NCI-H345 treated with DMSO at 0.1 percent for 48 hours (cell line): ENCODE measurements around the gene MAGI1.
"Not testable (repeated sequence)": the region's sequence is repeated elsewhere in the genome, so short reads cannot be mapped to it uniquely, and the experiment has no call there.

ENCODE experiments used
- DNase-seq: peaks from one replicate; lab custom pipeline; 2025; ENCODE audit not compliant: unreplicated experiment; lab: John Stamatoyannopoulos, UW

The MAGI1 gene

DNA sequence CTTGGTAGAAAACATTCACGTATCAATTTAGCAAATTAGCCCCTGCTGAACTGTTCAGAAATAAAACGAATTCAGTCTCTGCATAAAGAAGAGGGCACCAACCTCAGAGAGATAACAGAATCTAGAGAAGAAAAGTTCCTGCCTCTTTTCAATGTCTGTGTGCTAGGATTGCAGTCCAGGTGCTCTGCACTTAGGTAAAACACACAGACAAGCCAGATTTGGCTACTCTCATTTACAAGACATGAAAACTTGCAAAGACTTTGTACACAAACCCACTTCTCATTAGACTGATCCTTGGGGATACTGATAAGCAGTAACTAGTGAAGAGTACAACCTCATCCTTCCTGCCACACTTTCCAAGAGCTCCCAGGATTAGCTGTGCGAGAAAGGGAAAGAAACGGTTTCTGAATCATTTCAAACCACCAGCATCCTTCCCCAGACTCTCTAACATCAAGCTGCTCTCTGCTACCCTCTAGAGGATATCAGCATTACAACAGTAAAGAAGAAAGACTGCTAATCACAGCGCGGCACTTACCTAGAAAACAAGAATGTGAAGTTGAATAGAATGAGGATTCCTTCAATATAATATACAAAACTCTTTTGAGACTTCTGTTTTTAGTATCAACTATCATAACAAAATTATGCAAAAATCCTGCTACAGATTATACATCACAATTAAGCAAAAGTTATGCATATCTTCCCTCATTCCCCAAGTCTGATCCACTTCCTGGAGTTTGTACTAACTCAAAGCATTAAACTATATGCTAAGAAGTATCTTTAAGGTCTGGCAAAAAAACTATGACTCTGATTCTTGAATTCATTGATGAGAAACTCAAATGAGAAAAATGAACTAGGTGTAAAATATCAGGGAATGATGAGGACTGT lies 306.4 kb downstream of the MAGI1 start:
- DNase-seq, result peak; percentile 31

GRCh38 chr3:65730449-65730848 lies 308.3 kb downstream of the MAGI1 start:
- no peak for DNase-seq

DNA sequence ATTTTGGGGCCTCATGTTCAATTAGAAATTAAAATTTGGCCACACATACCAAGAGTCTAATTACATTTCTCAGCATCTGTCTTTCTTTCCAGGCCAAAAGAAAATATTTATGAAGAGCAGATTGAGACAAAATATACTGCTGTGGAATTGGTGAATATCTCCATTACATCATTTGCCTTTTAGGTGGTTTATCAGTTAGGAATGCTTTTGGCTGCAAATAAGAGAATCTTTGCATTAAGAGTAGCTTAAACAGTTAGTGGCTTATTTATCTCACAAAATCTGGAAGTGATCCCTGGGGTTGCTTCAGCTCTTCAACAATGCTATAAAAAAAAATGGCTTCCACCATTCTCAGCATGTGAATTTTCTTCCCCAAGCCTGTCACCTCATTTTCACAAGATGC lies 308.7 kb downstream of the MAGI1 start:
- DNase-seq, result no peak

GRCh38 chr3:65729555-65729954 lies 309.2 kb downstream of the MAGI1 start:
- DNase-seq, result no peak

DNA sequence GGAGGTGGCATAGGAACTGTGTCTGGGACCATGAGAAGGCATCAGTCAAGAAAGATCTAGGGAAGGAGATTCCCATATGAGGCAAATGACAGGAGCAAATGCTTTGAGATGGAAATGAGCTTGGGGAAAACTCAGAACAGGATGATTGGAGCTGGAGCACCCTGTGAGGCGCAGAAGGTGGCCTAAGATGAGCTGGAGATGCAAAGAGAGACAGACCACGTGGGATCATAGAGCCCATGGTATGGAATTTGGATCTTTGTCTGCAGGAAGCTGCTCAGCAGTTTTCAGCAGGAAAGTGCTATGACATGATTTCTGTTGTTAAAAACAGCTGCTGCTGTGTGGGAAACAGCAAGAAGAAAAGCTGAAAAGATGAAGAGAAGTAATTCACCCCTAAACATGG lies 310.6 kb downstream of the MAGI1 start:
- DNase-seq, result no peak

GRCh38 chr3:65723985-65724384 lies 314.7 kb downstream of the MAGI1 start:
- DNase-seq, result no peak

DNA sequence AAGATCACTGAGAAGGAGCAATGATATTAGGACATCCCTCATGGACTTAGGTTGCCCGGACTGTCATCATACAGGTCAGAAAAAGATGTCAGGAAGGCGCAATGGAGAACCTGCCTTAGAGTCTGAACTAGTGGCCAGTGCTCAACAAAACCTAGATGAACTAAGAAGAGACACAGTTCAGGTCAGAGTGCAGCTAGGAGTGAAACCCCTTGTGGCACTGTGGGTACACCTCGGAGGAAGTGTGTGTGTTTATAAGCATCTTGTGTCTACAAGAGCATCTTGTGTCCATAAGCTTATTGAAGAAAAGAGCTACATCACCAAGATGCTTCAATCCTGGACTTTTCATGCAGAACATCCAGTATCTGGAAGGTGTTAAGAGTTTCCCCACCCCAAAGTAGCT lies 315.7 kb downstream of the MAGI1 start:
- no peak for DNase-seq

DNA sequence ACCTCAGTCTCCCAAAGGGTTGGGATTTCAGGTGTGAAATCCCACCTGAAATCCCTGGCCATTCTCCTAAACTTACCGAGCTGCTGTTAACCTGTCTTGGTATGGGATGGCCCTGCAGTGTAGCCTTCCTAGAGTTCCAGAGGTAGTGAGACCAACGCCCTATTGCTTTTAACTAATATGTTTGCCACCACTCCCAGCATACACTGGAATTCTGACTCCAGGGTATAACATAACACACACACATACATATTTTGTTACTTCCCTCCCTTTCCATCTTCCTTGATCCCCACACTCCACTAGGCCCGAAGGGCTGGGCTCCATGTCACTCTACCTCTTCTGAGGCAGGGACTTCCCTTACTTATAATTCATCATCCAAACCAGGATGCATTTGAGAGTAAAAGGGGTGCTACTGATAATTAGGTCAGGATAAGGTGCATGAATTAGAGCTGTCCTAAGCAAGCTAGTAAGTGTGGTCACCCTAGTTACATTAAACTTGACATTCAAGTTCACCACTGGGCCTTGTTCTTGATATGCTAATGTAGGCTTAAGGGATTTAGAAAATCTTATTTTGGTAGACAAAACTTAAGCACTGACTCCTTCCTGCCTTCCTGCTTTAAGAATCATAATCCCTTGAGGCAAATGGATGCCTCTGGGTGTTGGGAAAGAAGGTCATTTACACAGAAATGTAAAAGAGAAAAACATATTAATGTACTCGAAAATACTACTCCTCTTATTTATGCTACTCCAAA lies 317.6 kb downstream of the MAGI1 start:
- DNase-seq, result no peak

- not testable (repeated sequence) for DNase-seq
Measured at GRCh38 chr3:65719639-65720038, 319.1 kb downstream of the MAGI1 start.

- DNase-seq, result no peak
Measured at GRCh38 chr3:65717676-65718346, 320.9 kb downstream of the MAGI1 start.

- DNase-seq, result no peak
Measured at GRCh38 chr3:65716071-65716751, 322.5 kb downstream of the MAGI1 start.

- DNase-seq, result no peak
Measured at GRCh38 chr3:65714134-65714533, 324.6 kb downstream of the MAGI1 start.

DNA sequence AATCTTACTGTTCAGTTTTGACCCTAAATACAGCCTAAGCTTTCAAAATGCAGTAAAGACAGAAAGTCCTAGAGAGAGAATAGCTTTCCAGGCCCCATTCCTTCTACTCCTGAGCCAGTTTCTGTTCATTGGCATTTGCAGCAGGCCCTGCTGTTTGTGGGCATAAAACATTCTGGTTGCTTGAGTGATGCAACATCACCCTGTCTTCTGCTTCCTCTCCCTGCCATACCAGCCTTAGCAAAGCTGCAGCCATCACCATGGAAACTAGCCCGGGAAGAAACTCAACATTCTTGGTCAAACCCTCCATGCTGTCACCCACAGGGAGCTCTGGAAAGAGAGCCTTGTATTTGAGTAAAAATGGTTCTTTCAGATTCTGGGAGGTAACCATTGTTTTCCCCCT lies 325.7 kb downstream of the MAGI1 start:
- no peak for DNase-seq

DNA sequence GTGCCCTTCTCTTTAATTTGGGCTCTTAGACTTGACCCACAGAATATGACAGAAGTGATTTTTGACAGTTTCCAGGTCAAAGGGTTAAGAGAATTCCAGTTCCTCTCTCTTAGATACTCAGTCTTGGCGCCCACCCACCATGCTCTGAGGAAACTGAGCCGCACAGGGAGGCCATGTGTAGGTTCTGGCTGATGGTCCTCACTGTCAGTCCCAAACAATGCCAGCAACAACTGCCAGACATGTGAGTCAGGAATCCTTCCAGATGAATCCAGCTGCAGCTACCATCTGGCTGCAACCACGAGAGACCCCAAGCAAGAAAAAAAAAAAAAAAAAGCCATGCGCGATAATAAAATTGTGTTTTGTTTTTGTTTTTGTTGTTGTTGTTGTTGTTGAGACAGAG lies 326.6 kb downstream of the MAGI1 start:
- DNase-seq, result no peak

DNA sequence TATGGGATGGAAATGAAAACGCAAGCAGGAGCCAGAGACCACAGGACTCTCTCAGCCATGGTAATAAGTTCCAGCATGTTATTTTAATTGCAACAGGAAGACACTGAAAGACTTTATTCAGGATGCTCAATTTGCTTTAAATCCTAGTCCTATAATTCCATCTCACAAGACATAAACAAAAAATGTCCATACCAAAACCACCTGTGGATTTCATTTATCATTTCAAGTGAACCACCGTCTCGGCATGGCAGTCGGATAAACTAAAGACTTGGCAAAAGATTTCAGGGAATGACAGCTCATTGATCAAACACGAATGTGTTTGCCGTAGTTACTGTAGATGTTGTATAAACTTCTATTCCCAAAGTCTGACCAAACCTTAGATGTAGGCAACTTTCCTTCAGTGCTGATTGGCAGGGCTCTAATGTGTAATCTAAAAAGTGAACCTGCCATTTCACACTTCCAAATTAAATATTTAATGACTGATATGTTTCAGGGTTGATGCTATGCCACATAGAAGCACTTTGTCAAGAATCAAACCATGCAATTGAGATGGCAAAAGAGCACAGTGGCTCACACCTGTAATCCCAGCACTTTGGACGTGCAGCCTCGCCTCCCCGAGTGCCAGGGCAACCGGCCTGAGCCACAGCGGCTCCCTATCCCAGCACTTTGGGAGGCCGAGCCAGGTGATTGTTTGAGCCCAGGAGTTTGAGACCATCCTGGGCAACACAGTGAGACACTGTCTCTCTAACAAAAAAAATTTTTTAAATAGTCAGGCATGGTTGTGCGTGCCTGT lies 331.7 kb downstream of the MAGI1 start:
- DNase-seq, result no peak

DNA sequence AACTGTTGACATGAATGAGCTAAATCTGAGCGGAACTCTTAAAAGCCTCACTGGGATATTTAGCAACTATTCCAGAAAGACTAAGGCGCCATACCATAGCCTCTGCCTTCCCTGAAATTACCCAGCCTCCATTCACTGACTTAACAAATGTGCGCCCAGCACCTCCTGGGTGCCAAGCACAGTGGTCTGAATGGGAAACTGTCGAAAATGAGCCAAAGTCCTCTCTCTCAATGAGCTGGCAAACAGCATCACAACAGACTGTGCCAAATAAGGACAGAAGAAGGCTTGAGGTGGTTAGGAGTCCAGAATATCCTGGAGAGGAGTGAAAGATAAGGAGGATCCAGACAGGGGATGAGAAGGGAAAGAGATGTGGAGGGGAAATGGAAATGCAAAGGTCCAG lies 332.4 kb downstream of the MAGI1 start:
- no peak for DNase-seq

GRCh38 chr3:65703820-65704219 lies 334.9 kb downstream of the MAGI1 start:
- no peak for DNase-seq

DNA sequence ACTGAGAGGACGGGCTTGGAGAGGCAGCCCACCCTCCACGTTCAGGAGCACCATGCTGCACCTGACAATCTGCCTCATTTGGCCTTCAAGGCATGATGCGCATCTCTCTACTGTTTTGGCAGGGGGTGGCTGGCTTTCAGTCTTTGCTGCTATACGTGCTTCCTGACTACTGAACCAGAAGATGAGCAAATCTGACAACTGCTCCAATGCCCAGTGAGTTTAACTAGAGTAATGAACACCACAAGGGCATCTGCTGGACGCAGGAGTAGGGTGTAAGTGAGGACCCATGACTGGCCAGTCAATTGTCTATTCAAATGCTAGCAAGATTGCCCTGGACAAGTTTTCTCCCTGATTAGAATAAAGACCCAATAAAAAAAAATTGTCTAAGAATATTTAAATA lies 335.7 kb downstream of the MAGI1 start:
- no peak for DNase-seq

GRCh38 chr3:65702202-65702601 lies 336.5 kb downstream of the MAGI1 start:
- DNase-seq, result no peak

GRCh38 chr3:65701516-65701915 lies 337.2 kb downstream of the MAGI1 start:
- DNase-seq, result no peak
